Peyer's patch (tissue), 4 donors: ENCODE results near the gene CASS4.
A peak's percentile ranks its signal among the peaks of the same experiment; 100 is the strongest.

Experiments
- POLR2A ChIP-seq, 2 donors: fragments of 450-650 bp; IDR thresholded peaks; one replicate each; pipeline ENCODE4 v1.5.1; 2017; ENCODE audit warnings: antibody characterized with exemption in 2 of 2, mild to moderate bottlenecking in 2 of 2, moderate library complexity in 2 of 2
- TF ChIP-seq, protein P1 (sequence below), 6 experiments: fragments of 450-650 bp in 4 of 6; fragments of 200-600 bp in 2 of 6; sonication (generic) in 1 of 6; IDR thresholded peaks; one replicate each; pipeline ENCODE4 v1.5.1; 2017 to 2019; ENCODE audit warnings: antibody characterized with exemption in 6 of 6, mild to moderate bottlenecking in 3 of 6, moderate library complexity in 1 of 6

DNA sequence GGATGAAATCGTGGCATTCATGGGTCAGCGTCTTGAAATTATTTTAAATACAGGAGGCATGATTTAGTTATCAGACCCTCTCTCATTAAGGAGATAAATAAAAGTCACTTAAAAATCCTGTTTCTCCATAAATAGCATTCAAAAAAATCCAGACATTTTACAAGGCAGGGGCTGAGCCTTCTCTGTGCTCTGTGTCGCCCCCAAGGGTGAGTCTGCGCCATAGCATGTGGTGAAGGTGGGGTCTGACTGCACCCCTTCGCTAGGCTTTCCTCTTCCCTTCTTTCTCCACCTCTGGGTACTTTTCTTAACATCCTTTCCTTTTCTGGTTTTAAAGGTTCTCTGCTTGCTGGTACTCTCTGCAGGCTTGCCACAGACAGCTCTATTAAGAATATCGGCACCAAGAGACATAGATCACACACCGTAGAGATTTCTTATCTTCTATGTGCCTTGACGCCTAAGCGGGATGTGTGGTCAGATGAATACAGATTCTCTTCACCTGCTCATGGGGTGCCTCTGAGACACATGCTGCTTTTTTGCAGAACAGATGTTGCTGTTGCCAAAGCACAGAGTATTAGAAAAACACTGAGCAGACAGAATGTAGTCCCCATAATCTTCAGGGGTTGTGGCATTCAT is 92.4 kb downstream of the CASS4 start:
- TF ChIP-seq, protein P1, sequence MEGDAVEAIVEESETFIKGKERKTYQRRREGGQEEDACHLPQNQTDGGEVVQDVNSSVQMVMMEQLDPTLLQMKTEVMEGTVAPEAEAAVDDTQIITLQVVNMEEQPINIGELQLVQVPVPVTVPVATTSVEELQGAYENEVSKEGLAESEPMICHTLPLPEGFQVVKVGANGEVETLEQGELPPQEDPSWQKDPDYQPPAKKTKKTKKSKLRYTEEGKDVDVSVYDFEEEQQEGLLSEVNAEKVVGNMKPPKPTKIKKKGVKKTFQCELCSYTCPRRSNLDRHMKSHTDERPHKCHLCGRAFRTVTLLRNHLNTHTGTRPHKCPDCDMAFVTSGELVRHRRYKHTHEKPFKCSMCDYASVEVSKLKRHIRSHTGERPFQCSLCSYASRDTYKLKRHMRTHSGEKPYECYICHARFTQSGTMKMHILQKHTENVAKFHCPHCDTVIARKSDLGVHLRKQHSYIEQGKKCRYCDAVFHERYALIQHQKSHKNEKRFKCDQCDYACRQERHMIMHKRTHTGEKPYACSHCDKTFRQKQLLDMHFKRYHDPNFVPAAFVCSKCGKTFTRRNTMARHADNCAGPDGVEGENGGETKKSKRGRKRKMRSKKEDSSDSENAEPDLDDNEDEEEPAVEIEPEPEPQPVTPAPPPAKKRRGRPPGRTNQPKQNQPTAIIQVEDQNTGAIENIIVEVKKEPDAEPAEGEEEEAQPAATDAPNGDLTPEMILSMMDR (IDR thresholded peaks at IDR 0.05) = peak in 2 of 6 experiments; percentile 5 to 18
- TF ChIP-seq POLR2A (IDR thresholded peaks at IDR 0.05) = no peak
